Loucy (cell line): ENCODE results near the gene MAPRE3.

Experiments used
- EZH2phosphoT487 ChIP-seq: fragments of 200-600 bp; IDR thresholded peaks from 2 replicates; pipeline ENCODE4 v1.6.1; 2018; ENCODE audit warnings: antibody characterized with exemption, mild to moderate bottlenecking, moderate library complexity, borderline replicate concordance
- TF ChIP-seq, protein P1 (sequence below): fragments of 200-600 bp; sonication (generic); conservative IDR thresholded peaks from 2 replicates; pipeline ENCODE4 v1.5.1; 2014; ENCODE audit warnings: mild to moderate bottlenecking, antibody characterized with exemption, low read length

DNA sequence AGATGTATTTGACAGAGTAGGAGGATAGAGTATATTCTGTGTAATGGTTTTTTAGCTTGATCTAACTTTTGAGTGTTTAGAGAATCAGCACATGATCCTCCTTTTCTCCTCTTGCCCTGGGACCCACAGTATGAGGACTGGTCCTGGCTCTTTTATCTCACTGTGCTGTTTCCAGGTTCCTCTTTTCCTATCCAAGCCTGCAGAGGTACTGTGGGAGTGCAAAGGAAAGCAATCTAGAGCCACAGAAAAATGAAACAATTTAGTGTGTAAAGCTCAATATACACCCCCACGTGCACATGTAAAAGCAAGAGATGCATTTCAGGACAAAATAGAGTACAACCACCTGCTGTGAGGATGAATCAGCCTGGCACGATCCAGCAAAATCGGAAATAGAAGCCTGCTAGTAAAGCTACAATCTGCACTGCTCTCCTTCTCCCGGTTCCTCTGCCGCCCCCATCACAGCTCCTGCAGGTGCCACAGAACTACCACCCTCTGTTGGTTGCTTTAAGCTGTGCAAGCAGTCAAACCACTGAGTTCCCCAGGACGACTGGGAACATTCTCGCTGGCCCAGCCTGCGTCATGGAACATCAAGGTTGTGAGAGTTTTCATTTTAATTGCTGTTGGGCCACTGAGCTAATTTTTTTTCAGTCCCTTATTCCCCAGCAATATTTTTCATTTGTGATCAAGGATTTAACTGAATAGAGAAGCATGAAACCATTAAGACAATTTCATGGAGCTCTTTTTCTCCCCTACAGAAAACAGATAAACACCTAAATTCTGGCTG, 47.8 kb upstream of the MAPRE3 start:
- no peak for TF ChIP-seq EZH2phosphoT487
- TF ChIP-seq, protein P1, sequence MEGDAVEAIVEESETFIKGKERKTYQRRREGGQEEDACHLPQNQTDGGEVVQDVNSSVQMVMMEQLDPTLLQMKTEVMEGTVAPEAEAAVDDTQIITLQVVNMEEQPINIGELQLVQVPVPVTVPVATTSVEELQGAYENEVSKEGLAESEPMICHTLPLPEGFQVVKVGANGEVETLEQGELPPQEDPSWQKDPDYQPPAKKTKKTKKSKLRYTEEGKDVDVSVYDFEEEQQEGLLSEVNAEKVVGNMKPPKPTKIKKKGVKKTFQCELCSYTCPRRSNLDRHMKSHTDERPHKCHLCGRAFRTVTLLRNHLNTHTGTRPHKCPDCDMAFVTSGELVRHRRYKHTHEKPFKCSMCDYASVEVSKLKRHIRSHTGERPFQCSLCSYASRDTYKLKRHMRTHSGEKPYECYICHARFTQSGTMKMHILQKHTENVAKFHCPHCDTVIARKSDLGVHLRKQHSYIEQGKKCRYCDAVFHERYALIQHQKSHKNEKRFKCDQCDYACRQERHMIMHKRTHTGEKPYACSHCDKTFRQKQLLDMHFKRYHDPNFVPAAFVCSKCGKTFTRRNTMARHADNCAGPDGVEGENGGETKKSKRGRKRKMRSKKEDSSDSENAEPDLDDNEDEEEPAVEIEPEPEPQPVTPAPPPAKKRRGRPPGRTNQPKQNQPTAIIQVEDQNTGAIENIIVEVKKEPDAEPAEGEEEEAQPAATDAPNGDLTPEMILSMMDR = peak; percentile 81
